ENCODE measurements around the gene ADAP2.
"Not testable (repeated sequence)": the region's sequence is repeated elsewhere in the genome, so short reads cannot be mapped to it uniquely, and the experiment has no call there.

ADAP2 gene, protein sequence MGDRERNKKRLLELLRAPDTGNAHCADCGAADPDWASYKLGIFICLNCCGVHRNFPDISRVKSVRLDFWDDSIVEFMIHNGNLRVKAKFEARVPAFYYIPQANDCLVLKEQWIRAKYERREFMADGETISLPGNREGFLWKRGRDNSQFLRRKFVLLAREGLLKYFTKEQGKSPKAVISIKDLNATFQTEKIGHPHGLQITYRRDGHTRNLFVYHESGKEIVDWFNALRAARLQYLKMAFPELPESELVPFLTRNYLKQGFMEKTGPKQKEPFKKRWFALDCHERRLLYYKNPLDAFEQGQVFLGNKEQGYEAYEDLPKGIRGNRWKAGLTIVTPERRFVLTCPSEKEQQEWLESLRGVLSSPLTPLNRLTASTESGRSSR

DNA sequence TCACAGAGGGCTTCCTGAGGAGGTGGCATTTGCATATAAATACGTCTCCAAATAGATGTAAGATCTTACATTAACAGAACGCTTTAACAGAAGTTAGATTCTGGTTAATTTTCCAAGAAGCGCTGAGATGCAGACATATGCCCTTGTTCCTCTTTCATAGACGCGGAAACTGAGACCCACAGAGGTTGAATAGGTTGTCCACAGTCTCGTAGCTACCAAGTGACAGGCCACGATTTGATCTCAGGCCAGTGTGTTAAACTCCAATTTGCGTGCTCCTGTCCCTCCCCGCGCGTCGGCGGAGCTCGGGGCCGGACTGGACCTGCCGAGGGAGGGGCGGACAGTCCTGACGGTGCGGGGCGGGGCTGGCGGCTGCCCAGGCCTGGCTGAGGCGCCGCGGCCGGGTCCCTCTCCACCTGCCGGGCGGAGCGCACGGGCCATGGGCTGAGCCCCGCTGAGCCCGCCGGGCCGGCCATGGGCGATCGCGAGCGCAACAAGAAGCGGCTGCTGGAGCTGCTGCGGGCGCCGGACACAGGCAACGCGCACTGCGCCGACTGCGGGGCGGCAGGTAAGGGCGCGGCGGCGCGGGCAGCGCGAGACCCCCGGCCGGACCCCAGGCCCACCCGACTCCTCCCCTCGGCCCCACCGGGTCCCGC, at the start of gene ADAP2:
TSS of gene ADAP2 (plus strand) at position 402 of the 653 bp plus-strand sequence. CDS start at position 472, 70 bp downstream.
- peak; percentile 64 for DNase-seq

DNA sequence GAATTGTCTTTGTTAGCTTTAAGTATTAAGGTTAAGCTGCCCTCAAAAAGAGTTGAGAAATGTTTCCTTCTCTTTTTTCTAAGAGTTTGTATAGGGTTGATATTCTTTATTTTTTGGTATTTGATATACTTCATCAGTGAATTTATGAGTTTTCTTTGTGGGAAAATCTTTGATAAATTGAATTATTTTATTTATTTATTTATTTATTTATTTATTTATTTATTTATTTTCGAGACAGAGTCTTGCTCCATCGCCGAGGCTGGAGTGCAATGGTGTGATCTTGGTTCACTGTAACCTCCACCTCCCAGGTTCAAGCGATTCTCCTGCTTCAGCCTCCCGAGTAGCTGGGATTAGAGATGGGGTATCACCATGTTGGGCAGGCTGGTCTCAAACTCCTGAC, 35.6 kb upstream of the ADAP2 start:
- DNase-seq = no peak

DNA sequence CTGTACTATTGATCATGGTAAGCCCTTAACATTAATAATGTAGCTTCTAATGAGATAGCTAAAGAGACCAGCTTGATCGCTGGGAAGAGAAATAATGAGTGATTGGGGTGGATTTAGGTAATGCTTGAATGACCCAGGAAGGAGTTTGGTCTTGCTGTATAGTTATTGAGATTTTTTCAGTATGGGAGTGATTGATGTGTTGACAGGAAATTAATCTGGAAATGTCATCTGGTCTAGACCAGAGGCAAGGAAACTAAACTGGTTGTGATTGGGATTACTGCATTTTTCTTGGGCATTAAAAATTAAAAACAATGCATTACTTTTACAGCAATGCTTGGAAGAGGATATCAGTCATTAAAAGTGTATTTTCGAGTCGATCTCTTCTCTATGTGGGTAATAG, 27.5 kb upstream of the ADAP2 start:
- no peak for DNase-seq

DNA sequence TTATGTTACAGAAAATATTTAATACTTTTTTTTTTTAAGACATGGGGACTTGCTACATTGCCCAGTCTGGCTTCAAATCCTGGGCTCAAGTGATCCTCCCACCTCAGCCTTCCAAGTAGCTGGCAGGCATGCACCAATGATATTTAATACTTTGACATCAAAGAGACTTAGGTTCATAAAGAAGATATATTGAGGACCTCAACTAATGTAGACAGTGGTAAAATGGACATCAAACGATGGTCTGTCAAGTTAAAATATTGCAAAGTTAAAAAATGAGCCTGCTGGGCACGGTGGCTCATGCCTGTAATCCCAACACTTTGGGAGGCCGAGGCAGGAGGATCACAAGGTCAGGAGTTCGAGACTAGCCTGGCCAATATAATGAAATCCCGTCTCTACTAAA, 24.4 kb upstream of the ADAP2 start:
- no peak for DNase-seq

DNA sequence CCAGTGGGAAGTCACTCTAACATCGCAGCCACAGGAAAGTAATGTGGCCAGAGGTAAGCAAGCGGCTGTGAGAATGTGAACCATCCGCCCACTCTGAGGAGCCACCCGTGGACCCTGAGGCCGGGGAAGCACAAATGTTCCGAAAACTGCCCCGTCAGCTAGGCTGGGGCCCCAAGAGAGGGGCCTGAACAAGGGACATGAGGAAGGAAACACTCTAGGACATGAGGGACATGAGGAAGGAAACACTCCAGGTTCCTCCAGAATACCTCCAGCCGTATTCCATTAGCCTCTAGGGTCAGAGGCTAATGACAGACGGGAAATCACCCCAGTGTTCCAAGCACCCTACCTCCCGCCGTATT, 16.0 kb upstream of the ADAP2 start:
- DNase-seq = no peak

DNA sequence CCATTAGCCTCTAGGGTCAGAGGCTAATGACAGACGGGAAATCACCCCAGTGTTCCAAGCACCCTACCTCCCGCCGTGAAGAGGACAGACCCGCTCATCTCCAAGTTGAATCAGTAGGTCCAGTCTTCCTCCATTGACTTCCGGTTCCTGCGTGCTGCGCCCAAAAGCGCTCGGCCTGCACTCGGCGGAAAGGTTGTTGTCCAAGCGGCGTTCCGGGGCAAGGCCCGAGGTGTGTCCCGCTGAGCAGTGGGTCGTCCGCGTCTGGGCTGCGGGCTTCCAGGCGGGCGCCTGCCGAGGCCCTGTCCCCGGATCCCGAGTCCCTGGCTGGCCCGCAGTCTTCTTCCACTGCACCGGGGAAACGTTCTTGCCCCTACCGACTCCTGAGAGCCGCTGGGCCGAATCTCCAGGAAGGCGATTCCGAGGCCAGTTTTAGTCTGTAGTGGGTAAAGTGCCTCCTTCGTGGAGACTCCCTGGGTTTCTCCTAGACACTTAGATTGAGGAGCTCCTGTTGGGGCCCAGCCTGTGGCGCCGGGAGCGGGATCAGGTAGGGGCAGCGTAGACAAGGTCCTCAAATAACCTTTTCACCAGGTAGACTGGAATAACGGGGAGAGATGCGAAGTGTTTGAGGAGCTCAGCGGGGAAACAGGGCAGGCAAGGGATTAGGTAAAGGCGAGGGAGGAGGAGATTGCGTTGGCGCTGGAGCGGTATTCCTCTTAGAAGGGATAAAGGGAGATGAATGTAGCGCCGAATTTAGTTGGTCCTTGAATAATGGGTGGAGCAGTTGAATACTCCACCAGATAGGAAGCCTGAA, 15.4 kb upstream of the ADAP2 start, which contains the start of gene TEFM:
TSS of gene TEFM (minus strand) at position 138 of the 811 bp plus-strand sequence. CDS start at position 98, 40 bp downstream.
- DNase-seq = peak; percentile 96

DNA sequence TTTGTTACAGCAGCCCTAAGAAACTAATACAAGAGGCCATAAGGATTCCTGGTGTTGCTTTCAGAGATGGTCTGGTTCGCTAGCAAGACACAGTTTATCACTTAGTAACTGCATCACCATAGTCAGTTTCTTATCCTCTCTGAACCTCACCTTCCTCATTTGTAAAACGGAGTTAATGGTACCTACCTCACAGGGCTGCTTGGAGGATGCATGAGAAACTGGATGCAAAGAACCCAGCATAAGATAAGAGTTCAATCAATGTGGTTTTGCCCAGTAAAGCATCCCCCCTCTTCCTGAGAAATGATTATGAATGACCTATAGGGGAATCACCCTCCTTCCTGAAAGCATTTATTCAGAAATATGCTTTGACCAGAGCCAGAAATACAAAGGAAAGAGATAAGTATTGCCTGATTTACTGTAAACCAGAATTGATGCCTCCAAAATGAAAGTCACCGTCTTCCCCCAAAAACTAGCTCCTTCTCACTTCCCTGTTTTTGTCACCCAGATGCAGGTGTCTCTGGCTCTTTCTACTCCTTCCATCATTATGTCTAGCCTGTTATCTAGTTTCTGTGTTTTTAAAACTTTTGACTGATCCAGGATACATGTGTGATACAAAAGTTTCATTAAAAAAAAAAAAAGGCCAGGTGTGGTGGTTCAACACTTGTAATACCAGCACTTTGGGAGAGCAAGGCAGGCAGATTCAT, 12.9 kb upstream of the ADAP2 start:
- no peak for DNase-seq

DNA sequence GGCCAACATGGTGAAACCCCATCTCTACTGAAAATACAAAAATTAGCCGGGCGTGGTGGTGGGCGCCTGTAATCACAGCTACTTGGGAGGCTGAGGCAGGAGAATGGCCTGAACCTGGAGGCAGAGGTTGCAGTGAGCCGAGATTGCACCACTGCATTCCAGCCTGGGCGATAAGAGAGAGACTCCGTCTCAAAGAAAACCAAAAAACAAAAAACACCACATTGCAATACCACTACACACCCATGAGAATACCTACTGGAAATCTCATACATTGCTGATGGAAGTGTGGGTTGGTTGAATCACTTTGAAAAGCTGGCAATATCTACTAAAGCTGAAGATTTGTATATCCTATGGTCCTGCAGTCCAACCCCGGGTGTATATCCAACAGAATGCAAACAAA, 11.6 kb upstream of the ADAP2 start:
- not testable (repeated sequence) for DNase-seq

DNA sequence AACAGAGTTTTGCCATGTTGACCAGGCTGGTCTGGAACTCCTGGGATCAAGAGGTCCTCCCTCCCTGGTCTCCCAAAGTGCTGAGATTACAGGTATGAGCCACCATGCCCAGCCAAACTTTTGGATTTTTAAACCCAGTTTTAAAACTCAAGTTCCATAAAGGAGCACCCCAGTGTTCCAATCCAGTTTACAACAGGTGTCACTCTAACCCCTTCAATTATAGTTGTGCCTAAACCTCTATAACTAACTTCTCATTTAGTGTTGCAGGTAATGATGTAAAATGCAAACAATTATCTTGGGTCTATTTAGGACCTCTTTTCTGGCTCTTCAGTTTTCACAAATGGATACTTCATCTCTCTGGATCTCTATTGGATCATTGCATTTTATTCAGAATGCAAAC, 7.8 kb upstream of the ADAP2 start:
- no peak for DNase-seq

DNA sequence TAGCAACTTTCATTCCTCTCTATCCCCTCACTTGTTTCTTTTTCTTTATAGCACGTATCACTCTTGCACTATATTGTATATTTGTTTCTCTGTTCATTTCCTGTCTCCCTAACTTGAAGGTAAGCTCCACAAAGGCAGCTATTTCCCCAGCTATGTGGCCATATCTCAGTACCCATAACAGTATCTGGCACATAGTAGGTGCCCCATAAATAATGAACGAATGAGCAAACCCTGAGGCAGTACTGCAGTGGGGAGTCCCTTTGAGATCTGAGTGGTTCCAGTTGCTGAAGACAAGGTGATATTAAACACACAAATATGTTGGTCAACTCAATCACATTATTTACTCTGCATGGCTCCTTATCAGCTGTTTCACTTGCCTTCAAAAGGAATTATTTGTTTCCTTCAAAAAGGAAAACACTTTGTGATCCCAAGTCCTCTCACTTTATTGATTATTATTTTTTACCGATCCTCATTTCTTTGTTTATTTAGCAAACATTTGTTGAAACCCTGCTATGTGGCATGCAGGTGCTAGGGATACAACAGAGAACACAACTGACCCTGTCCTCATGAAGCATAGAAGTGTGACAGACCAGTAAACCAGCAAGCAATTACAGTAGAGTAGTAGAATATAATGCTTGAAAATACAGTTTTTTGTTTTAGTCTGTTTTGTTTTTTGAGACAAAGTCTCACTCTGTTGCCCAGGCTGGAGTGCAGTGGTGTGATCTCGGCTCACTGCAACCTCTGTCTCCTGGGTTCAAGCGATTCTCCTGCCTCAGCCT, 5.7 kb upstream of the ADAP2 start:
- DNase-seq = peak; percentile 27

DNA sequence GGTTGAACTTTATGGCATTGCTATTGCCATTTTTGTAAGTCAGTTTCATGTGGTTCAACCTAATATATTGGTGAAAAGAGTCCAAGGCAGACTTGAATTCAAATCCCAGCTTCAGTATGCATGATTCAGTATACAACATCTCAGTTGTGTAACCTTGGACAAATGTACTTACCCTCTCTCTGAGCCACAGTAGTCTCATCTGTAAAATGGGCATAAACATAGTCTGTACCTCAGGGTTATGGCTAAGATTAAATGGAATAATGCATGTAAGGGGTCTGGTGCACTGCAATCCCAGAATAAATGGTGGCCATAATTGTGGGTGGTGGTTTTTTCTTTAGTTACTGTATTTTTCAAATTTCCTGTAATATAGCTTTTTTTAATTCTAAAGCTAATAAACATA, 4.7 kb upstream of the ADAP2 start:
- DNase-seq = no peak

DNA sequence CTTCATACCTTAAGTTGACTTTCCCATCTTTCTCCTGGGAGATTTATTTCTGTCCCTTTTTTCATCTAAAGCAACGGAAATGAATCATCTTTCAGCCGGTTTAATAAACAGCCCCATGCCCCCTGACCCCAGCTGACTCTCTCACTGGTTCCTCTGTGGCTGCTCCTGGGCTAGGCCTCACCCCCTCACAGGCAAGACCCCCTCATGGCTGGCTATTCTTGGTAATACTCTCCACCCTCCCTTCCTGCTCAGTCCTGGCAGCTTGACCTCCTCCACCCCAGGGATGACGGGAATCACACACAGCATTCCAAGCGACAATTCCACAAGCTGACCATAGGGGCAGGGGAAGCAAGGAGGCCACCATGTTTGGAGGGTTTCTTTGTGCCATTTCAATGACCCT, 1.5 kb upstream of the ADAP2 start:
- DNase-seq = no peak

DNA sequence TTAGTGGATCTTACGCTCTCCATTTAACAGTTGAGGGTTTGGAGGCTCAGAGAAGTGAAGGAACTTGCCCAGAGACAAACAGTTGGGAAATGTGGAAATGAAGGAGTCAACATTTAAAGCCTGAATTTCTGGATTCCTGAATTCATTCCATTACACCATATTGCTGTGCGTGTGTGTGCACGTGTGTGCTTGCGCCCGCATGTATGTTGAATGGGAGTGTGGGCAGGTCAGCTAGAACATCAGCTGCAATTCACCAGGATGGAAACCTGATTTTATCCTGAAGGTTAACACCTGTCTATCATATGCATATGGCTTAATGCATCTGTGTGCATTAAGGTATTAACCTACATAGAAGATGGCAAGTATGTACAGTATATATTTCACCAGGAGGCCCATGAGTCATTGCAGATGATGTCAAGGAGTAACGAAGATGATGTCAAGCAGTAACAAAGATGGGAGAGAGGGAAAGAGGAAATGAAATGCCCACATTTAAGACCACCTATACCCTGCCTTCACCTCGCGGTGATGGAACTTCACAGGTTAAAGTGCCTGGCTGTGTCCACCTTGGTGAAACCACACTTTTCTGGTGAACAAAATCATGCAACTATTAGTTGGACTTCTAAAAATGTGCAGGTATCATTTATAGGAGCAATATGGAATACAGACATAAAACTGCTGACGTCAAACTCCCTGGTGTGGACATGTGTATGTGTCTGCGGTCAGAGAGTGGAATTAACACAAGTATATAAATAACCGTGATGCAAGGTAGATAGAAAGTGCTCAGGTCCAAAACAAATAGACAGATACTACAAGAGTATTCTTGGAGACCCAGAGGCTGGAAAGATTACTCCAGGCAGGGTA, 832 bp upstream of the ADAP2 start:
- DNase-seq = peak; percentile 64

DNA sequence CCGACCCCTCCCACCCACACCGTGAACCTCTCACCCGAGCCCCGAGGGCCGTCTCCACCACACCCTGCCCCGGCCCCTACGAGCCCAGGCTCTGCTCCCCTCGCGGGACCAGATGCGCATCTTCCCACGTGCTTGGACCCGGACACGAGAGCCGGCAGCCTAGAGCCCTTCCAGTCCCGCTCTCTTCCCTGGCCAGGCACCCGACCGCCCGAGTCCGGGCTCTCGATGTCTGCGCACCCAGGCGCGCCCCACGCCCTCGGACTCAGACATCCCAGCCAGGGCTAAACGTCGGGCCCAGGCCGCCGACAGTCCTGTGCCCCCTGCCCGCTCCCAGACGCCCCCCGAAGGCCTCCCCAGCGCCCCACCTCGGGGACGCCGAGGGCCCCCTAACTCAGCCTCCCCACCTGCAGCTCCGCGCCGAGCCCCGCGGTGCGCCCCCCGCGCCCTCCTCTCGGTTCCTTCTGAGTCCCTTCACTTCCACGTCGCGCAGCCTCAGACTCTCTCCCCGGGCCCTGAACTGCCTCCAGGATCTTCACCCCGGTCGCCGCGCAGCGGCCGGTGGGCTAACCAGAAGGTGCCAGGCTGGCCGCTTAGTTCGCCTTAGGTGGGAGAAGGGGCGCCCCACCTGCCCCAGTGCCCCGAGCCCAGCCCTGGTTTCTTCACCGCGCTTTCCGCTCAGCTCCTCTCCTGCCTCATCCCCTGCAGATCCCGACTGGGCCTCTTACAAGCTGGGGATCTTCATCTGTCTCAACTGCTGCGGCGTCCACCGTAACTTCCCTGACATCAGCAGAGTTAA, 688 bp downstream of the ADAP2 start:
- DNase-seq = no peak

DNA sequence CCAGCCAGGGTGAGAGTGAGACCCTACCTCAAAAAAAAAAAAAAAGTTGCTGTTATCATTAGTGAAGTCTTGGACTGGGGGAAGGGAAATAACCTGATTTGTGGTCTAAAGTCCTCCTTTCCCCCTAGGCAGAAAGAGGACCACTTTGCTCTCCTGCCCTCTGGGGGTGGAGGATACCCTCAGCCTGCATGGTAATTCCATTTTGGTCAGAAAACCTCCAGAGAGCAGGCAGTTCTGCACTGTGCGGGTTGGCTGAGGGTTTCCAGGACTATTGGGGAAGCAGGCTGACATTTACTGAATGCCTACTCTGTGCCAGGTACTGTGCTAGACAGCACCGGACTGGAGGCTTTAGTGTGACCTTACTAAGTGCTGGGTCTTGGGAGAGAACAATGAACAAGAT, 2.6 kb downstream of the ADAP2 start:
- no peak for DNase-seq

DNA sequence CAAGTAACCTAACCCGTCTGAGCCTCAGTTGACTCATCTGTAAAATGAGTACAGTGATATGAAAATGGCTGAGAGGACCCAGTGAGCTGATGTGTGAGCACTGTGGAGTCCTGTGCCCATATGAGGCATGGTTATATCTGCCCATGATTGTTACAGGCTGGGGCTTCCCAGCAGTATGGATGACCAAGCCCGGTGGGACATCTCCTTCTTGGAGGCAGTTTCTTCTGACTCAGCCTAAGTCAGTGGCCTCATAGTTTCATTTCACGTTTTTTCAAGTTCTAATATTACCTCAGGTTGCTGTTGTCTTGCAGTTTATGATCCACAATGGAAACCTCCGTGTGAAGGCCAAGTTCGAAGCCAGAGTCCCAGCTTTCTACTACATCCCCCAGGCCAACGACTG, 4.8 kb downstream of the ADAP2 start:
- DNase-seq = no peak

DNA sequence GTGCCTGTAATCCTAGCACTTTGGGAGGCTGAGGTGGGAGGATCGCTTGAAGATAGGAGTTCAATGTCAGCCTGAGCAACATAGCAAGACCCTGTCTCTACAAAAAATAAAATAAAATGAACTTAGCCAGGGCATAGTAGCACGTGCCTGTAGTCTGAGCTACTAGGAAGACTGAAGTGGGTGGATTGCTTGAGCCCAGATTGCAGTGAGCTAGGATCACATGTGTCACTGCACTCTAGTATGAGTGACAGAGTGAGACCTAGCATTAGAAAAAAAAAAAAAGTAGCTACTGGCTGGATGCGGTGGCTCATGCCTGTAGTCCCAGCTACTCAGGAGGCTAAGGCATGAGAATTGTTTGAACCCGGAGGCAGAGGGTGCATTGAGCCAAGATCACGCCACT, 6.0 kb downstream of the ADAP2 start:
- no peak for DNase-seq

DNA sequence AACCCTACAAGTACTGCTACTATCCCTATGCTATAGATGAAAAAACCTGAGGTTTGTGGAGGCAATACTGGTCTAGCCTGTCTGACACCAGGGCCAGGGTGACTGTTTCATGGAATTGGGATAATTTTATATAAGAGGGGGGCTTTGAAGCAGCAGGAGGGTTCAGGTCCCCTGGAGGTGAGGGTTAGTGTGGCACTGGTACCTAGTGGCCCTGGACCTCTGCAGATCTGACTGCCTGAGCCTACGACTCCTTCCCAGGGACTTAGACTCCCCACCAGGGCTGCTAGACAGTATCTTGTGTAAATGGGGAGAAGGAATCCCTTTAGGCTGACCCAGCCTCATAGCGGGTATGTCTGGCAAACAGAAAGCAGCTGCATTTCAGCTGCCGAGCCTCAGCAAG, 6.8 kb downstream of the ADAP2 start:
- DNase-seq = no peak

DNA sequence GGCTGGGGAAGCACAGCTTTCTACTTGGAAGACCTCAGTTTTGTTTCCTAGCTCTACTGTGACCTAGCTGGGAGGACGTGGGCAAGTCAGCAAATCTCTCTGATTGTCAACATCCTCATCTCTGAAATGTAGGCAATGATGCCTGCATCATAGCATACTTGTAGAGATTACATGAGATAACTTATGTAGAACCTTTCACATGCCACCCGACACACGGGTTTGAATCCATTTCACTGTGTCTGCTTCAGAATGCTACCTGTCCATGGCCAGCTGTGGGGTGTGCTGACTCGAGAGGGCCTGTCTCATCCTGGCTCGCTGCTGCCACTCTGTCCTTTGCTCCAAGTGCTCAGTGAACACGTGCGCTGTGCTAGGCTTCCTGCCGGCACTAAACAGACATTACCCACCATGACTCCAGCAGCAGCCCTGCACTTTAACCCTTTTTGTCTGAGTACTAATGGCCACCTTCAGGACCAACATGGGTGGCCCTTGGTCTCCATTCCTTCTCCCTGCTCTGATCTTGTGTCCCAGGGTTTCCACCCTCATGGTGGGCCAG, 7.4 kb downstream of the ADAP2 start:
- no peak for DNase-seq

DNA sequence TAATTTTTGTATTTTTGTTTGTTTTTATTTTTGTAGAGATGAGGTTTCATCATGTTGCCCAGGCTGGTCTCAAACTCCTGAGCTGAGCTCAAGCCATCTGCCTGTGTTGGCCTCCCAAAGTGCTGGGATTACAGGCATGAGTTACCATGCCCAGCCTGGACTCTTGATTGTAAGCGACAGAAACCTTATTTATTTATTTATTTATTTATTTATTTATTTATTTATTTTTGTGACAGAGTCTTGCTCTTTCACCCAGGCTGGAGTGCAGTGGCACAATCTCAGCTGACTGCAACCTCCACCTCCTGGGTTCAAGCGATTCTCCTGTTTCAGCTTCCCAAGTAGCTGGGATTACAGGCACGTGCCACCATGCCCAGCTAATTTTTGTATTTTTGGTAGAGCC, 8.1 kb downstream of the ADAP2 start:
- not testable (repeated sequence) for DNase-seq
